HEK293 (cell line): ENCODE measurements around the gene PRKD1.

Experiments
- CTCF ChIA-PET: fragments of 350-600 bp; formaldehyde crosslinking; extraction: SDS; loops from one replicate; lab custom pipeline; 2021; ENCODE audit warnings: antibody characterized with exemption; lab: Yijun Ruan, JAX
- POLR2A ChIA-PET: fragments of 300-600 bp; formaldehyde crosslinking; extraction: SDS; loops from one replicate; lab custom pipeline; 2020; ENCODE audit warnings: antibody characterized with exemption, inconsistent platforms; lab: Yijun Ruan, JAX
- H3K27ac ChIP-seq: fragments of 200-500 bp; sonication (Bioruptor generic); 2 replicates; pipeline ENCODE4 v1.5.1; 2014; ENCODE audit warnings: low read depth, low read length, control low read depth, inconsistent platforms; ENCODE audit errors: extremely low read depth
- H3K36me3 ChIP-seq, 2 experiments: fragments of 200-500 bp in 1 of 2; sonication (Bioruptor generic) in 1 of 2; 1 replicate in 1 of 2; 2 replicates in 1 of 2; pipeline ENCODE4 v1.5.1; 2014 to 2017; ENCODE audit warnings: inconsistent platforms in 2 of 2, low read length in 2 of 2; ENCODE audit not compliant: control insufficient read depth in 2 of 2, insufficient read depth in 1 of 2
- H3K4me1 ChIP-seq: fragments of 200-500 bp; sonication (Bioruptor generic); 2 replicates; pipeline ENCODE4 v1.5.1; 2014; ENCODE audit warnings: mild to moderate bottlenecking, low read length, inconsistent platforms; ENCODE audit not compliant: control insufficient read depth, insufficient read depth
- H3K4me3 ChIP-seq: 2 replicates; pipeline ENCODE4 v1.5.1; 2011; ENCODE audit warnings: low read depth, mild to moderate bottlenecking, control low read depth, low read length, moderate library complexity
- H3K9me3 ChIP-seq: fragments of 200-500 bp; sonication (Bioruptor generic); 2 replicates; pipeline ENCODE4 v1.5.1; 2014; ENCODE audit warnings: low read depth, low read length, inconsistent platforms; ENCODE audit not compliant: control insufficient read depth, insufficient read depth
- AEBP2 ChIP-seq: fragments of 450-650 bp; formaldehyde crosslinking; IDR thresholded peaks from 2 replicates; pipeline ENCODE4 v1.5.1; 2016; ENCODE audit warnings: missing biosample characterization, missing genetic modification characterization, borderline replicate concordance
- ATF2 ChIP-seq: fragments of 450-650 bp; formaldehyde crosslinking; IDR thresholded peaks from 2 replicates; pipeline ENCODE4 v1.5.1; 2016; ENCODE audit warnings: missing biosample characterization, missing genetic modification characterization, low read depth
- HOXD13 ChIP-seq: sonication (generic); formaldehyde crosslinking; IDR thresholded peaks from 2 replicates; pipeline ENCODE4 v1.8.0; 2022; ENCODE audit warnings: missing genetic modification reagents, borderline replicate concordance
- KLF16 ChIP-seq: fragments of 450-650 bp; formaldehyde crosslinking; IDR thresholded peaks from 2 replicates; pipeline ENCODE4 v1.5.1; 2017; ENCODE audit warnings: missing biosample characterization, missing genetic modification characterization
- SALL2 ChIP-seq: fragments of 450-650 bp; formaldehyde crosslinking; IDR thresholded peaks from 2 replicates; pipeline ENCODE4 v1.5.0; 2017; ENCODE audit warnings: missing biosample characterization, mild to moderate bottlenecking, missing genetic modification characterization, borderline replicate concordance
- ZBTB48 ChIP-seq: fragments of 450-650 bp; formaldehyde crosslinking; IDR thresholded peaks from 2 replicates; pipeline ENCODE4 v1.5.1; 2016; ENCODE audit warnings: missing biosample characterization, missing genetic modification characterization
- ZBTB49 ChIP-seq: fragments of 450-650 bp; formaldehyde crosslinking; IDR thresholded peaks from 2 replicates; pipeline ENCODE4 v1.5.1; 2016; ENCODE audit warnings: missing biosample characterization, missing genetic modification characterization, low read depth
- ZEB2 ChIP-seq: fragments of 450-650 bp; formaldehyde crosslinking; IDR thresholded peaks from 2 replicates; pipeline ENCODE4 v1.5.1; 2016; ENCODE audit warnings: missing biosample characterization, missing genetic modification characterization
- ZFP3 ChIP-seq: fragments of 450-650 bp; formaldehyde crosslinking; IDR thresholded peaks from 2 replicates; pipeline ENCODE4 v1.5.1; 2016; ENCODE audit warnings: low read depth, missing biosample characterization, missing genetic modification characterization
- ZNF426 ChIP-seq: fragments of 450-650 bp; formaldehyde crosslinking; IDR thresholded peaks from 2 replicates; pipeline ENCODE4 v1.5.1; 2017; ENCODE audit warnings: missing biosample characterization, missing genetic modification characterization, mild to moderate bottlenecking, inconsistent platforms, moderate library complexity
- ZNF518A ChIP-seq: fragments of 450-650 bp; formaldehyde crosslinking; conservative IDR thresholded peaks from 2 replicates; pipeline ENCODE4 v1.5.1; 2016; ENCODE audit warnings: low read depth, missing biosample characterization, missing genetic modification characterization

The PRKD1 gene

GRCh38 chr14:29836395-29836794, 91.3 kb downstream of the PRKD1 start (continued):
- TF ChIP-seq SALL2 (tag by site-specific recombination) (no peak), ZBTB48 (no peak), ZNF426 (tag by site-specific recombination) (no peak), AEBP2 (no peak), ZEB2 (tag by site-specific recombination) (no peak), ZFP3 (tag by site-specific recombination) (no peak)
- TF ChIP-seq, all 188 proteins: peak for 0

- Histone ChIP-seq H3K36me3 (no peaks in the 10 kb centered on the region), H3K4me1 (no peaks in the 10 kb centered on the region), H3K4me3 (no peak overlapping the region), H3K9me3 (no peaks in the 10 kb centered on the region), H3K27ac (no peak overlapping the region)
- TF ChIP-seq HOXD13 (CRISPR knock-in tag) (no peak), ATF2 (tag by site-specific recombination) (peak; percentile 40; the same call in 1 of the 2 replicates)
- ChIA-PET CTCF (no interaction called here), POLR2A (no interaction called here)
Measured at GRCh38 chr14:29832042-29832441, 95.6 kb downstream of the PRKD1 start.

- CTCF ChIA-PET: no interaction called here
- no peaks in the 10 kb centered on the region for H3K9me3 ChIP-seq
Measured at GRCh38 chr14:29829851-29830250, 97.8 kb downstream of the PRKD1 start.

More at GRCh38 chr14:29829851-29830250, 97.8 kb downstream of the PRKD1 start:
- POLR2A ChIA-PET: no interaction called here
- Histone ChIP-seq H3K4me3 (no peak overlapping the region), H3K36me3 (no peaks in the 10 kb centered on the region), H3K27ac (no peak overlapping the region), H3K4me1 (0 out of 2 replicates have a peak, but pooled peaks cover 2% of the 10 kb centered on the region)
- no peak for TF ChIP-seq KLF16 (tag by site-specific recombination)
- TF ChIP-seq ZBTB49: no peak
- TF ChIP-seq AEBP2: no peak
- no peak for TF ChIP-seq ZNF518A (tag by site-specific recombination)
